A549 (cell line): ENCODE results near the gene EFTUD2. TPM values are rescaled to one million over a fixed set of nuclear protein-coding genes. Genes with fewer than 3 reads are reported as not detected.
A peak's percentile ranks its signal among the peaks of the same experiment; 100 is the strongest.

ENCODE experiments used
- ATAC-seq, 2 experiments: fragments of 200-7000 bp in 1 of 2; fragments of >200 bp in 1 of 2; cut with Nextera tagmentation in 1 of 2; cut with Tn5 transposase in 1 of 2; 3 replicates each; pipeline versions ENCODE4 v1.8.0 to v1.9.1; 2018 to 2020; ENCODE audit warnings: mild to moderate bottlenecking in 1 of 2, moderate library complexity in 1 of 2
- CTCF ChIA-PET: fragments of 300-600 bp; sonication (Branson Sonifier 250); formaldehyde crosslinking; extraction: SDS; loops from one replicate; lab custom pipeline; 2021; ENCODE audit warnings: antibody characterized with exemption, inconsistent platforms; lab: Yijun Ruan, JAX
- POLR2A ChIA-PET: fragments of 350-600 bp; formaldehyde crosslinking; extraction: SDS; loops from one replicate; lab custom pipeline; 2021; ENCODE audit warnings: antibody characterized with exemption, inconsistent platforms; lab: Yijun Ruan, JAX
- DNase-seq, 2 experiments: peaks; one replicate each; pipeline versions ENCODE4 v3.0.0 to v3.0.0-alpha.2; 2011 to 2016; ENCODE audit warnings: low read depth in 1 of 2, low spot score in 1 of 2
- FAIRE-seq: peaks from 2 replicates; lab custom pipeline; 2011; peaks lifted over from hg19 to GRCh38; lab: Jason Lieb, UNC
- H3K27ac ChIP-seq, 2 experiments: fragments of >200 bp; sonication (Bioruptor Twin); formaldehyde crosslinking; 3 replicates each; pipeline ENCODE4 v1.5.1; 2016 to 2017
- H3K4me1 ChIP-seq: fragments of >200 bp; sonication (Bioruptor Twin); formaldehyde crosslinking; 3 replicates; pipeline ENCODE4 v1.6.1; 2016
- H3K4me2 ChIP-seq: fragments of >200 bp; sonication (Bioruptor Twin); formaldehyde crosslinking; 3 replicates; pipeline ENCODE4 v1.6.1; 2016
- H3K4me3 ChIP-seq: fragments of >200 bp; sonication (Bioruptor Twin); formaldehyde crosslinking; 3 replicates; pipeline ENCODE4 v1.5.1; 2016
- H3K9me3 ChIP-seq: fragments of >200 bp; sonication (Bioruptor Twin); formaldehyde crosslinking; 3 replicates; pipeline ENCODE4 v1.6.1; 2016
- ATOH8 ChIP-seq: fragments of 250-450 bp; sonication (Bioruptor Pico); IDR thresholded peaks from 2 replicates; pipeline ENCODE4 v1.5.0; 2020; ENCODE audit warnings: low read depth, mild to moderate bottlenecking, moderate library complexity
- CBX2 ChIP-seq: fragments of 200-600 bp; sonication (generic); IDR thresholded peaks from 2 replicates; pipeline ENCODE4 v1.6.1; 2016; ENCODE audit warnings: low read depth, mild to moderate bottlenecking, borderline replicate concordance
- CBX8 ChIP-seq: fragments of 200-600 bp; sonication (generic); IDR thresholded peaks from 2 replicates; pipeline ENCODE4 v1.6.1; 2016
- CEBPB ChIP-seq, 2 experiments: fragments of >200 bp in 1 of 2; sonication (Bioruptor Twin) in 1 of 2; formaldehyde crosslinking in 1 of 2; IDR thresholded peaks; 2 replicates each; pipeline ENCODE4 v1.6.1; 2012 to 2016
- EHF ChIP-seq: fragments of 250-450 bp; sonication (Bioruptor Pico); IDR thresholded peaks from 2 replicates; pipeline ENCODE4 v1.5.0; 2020; ENCODE audit warnings: mild to moderate bottlenecking
- EHMT2 ChIP-seq: fragments of 200-600 bp; sonication (generic); IDR thresholded peaks from 2 replicates; pipeline ENCODE4 v1.6.1; 2016; ENCODE audit warnings: antibody characterized with exemption, low read depth, mild to moderate bottlenecking, moderate library complexity
- EP300 ChIP-seq, 2 experiments: fragments of >200 bp; sonication (Bioruptor Twin); formaldehyde crosslinking; IDR thresholded peaks; 2 replicates in 1 of 2; 3 replicates in 1 of 2; pipeline ENCODE4 v1.6.1; 2016 to 2017
- FOSL2 ChIP-seq, 2 experiments: fragments of 450-650 bp in 1 of 2; fragments of >200 bp in 1 of 2; sonication (Bioruptor Twin) in 1 of 2; formaldehyde crosslinking; IDR thresholded peaks; 2 replicates each; pipeline versions ENCODE4 v1.5.0 to v1.6.1; 2016 to 2020; ENCODE audit warnings: mild to moderate bottlenecking in 1 of 2, moderate library complexity in 1 of 2
- KDM5A ChIP-seq: fragments of 200-600 bp; sonication (generic); IDR thresholded peaks from 2 replicates; pipeline ENCODE4 v1.6.1; 2016; ENCODE audit warnings: antibody characterized with exemption, mild to moderate bottlenecking
- PBX3 ChIP-seq: IDR thresholded peaks from 2 replicates; pipeline ENCODE4 v1.6.1; 2012
- PHF8 ChIP-seq: fragments of 200-600 bp; sonication (generic); IDR thresholded peaks from 2 replicates; pipeline ENCODE4 v1.6.1; 2016; ENCODE audit warnings: low read depth, mild to moderate bottlenecking, antibody characterized with exemption, moderate library complexity, borderline replicate concordance
- POLR2AphosphoS2 ChIP-seq: conservative IDR thresholded peaks from 2 replicates; pipeline ENCODE4 v1.6.1; 2012; ENCODE audit warnings: low read length, improper control_type of control experiment, inconsistent platforms
- RAD21 ChIP-seq, 2 experiments: fragments of >200 bp in 1 of 2; sonication (Bioruptor Twin) in 1 of 2; formaldehyde crosslinking in 1 of 2; IDR thresholded peaks in 1 of 2; conservative IDR thresholded peaks in 1 of 2; 2 replicates in 1 of 2; 3 replicates in 1 of 2; pipeline ENCODE4 v1.6.1; 2012 to 2018; ENCODE audit warnings: inconsistent platforms in 1 of 2
- RCOR1 ChIP-seq: fragments of 150-350 bp; IDR thresholded peaks from 2 replicates; pipeline ENCODE4 v1.6.1; 2014; ENCODE audit warnings: antibody characterized with exemption, low read length, low read depth
- SMC3 ChIP-seq: fragments of >200 bp; sonication (Bioruptor Twin); formaldehyde crosslinking; IDR thresholded peaks from 3 replicates; pipeline ENCODE4 v1.6.1; 2018; ENCODE audit warnings: inconsistent platforms
- TFCP2L1 ChIP-seq: fragments of 250-450 bp; sonication (Bioruptor Pico); IDR thresholded peaks from 2 replicates; pipeline ENCODE4 v1.5.0; 2021; ENCODE audit warnings: mild to moderate bottlenecking
- USF2 ChIP-seq: fragments of 450-650 bp; IDR thresholded peaks from 2 replicates; pipeline ENCODE4 v1.6.1; 2014; ENCODE audit warnings: antibody characterized with exemption
- ZC3H11A ChIP-seq: fragments of 450-650 bp; IDR thresholded peaks from 2 replicates; pipeline ENCODE4 v1.6.1; 2014; ENCODE audit warnings: antibody characterized with exemption, mild to moderate bottlenecking
- ZNF302 ChIP-seq: fragments of 250-450 bp; sonication (Bioruptor Pico); IDR thresholded peaks from 2 replicates; pipeline ENCODE4 v1.9.0; 2021; ENCODE audit warnings: inconsistent platforms, mild to moderate bottlenecking, moderate library complexity
- ZSCAN20 ChIP-seq: fragments of 250-450 bp; sonication (Bioruptor Pico); IDR thresholded peaks from 2 replicates; pipeline ENCODE4 v1.8.0; 2022; ENCODE audit warnings: mild to moderate bottlenecking, moderate library complexity
- WGBS: methylation state at CpG from one replicate; pipeline ENCODE4 v1.1.6; 2017; ENCODE audit errors: missing lambda C conversion rate; 5-methylcytosine and 5-hydroxymethylcytosine counted together
- polyA plus RNA-seq, 4 experiments: library from polyadenylated mRNA; depleted of rRNA in 3 of 4; stranded (reverse); fragments of >200 nt; fragmentation: RNase III in 1 of 4; extraction: RNeasy Plus Mini Kit Qiagen cat#74134 plus additional on column Dnase treatment in 1 of 4; gene quantifications; 2 replicates in 3 of 4; 3 replicates in 1 of 4; pipeline ENCODE4 v1.2.3, GENCODE V29; 2011 to 2017

Gene EFTUD2
- polyA plus RNA-seq, 2 of the 4 experiments (the other 2 are of a cell fraction), result 224 to 353 TPM

- ATAC-seq (no peak), DNase-seq (no peak), FAIRE-seq (no peak)
- H3K4me2 ChIP-seq, result no peak overlapping the region
- TF ChIP-seq EHMT2, result no peak
- no peak for TF ChIP-seq ZNF302 (CRISPR knock-in tag)
- TF ChIP-seq ZC3H11A, result no peak
- no peak for TF ChIP-seq EHF (CRISPR knock-in tag)
- TF ChIP-seq ZSCAN20 (CRISPR knock-in tag), result no peak
- no peak for TF ChIP-seq CBX8
- TF ChIP-seq POLR2AphosphoS2, result no peak
- TF ChIP-seq ATOH8 (CRISPR knock-in tag), result no peak
- CTCF ChIA-PET, result interaction anchor here (0.9 to 45.1 kb wide), 9 partner anchors 15 to 218 kb away, joined by 3 to 1787 read pairs (median 61); partner anchors contain the start of genes EFTUD2 and HIGD1B
- 91% methylated on average over 4 of the region's 4 CpGs for WGBS
- POLR2A ChIA-PET, result interaction anchor here (0.7 kb wide), 1 partner anchor 18 kb away, joined by 3 read pairs; the partner anchor contains the start of gene EFTUD2
- no peaks in the 10 kb centered on the region for H3K9me3 ChIP-seq
- no peak overlapping the region for H3K4me3 ChIP-seq
- no peak overlapping the region for H3K27ac ChIP-seq
- H3K4me1 ChIP-seq, result no peaks in the 10 kb centered on the region
These were observed 18.1 kb downstream of the EFTUD2 start for GRCh38 chr17:44881145-44881544.

- FAIRE-seq (no peak), ATAC-seq (peak in 1 of 2 experiments; percentile 36; a peak in 1 of 6 replicates)
- CTCF ChIA-PET, result interaction anchor here (1.2 to 45.1 kb wide), 10 partner anchors 14 to 170 kb away, joined by 3 to 1787 read pairs (median 44); partner anchors contain the start of genes EFTUD2 and HIGD1B
These were observed 19.2 kb downstream of the EFTUD2 start for GRCh38 chr17:44880062-44880461.

GRCh38 chr17:44879376-44879775, 19.9 kb downstream of the EFTUD2 start:
- Histone ChIP-seq H3K4me3 (no peak overlapping the region), H3K9me3 (no peaks in the 10 kb centered on the region), H3K4me1 (no peaks in the 10 kb centered on the region), H3K4me2 (no peak overlapping the region), H3K27ac (no peak overlapping the region)
- FAIRE-seq (no peak), ATAC-seq (peak in 1 of 2 experiments; percentile 49; a peak in 1 of 6 replicates), DNase-seq (no peak)
- 94% methylated on average over 6 of the region's 6 CpGs for WGBS
- no peak for TF ChIP-seq EHF (CRISPR knock-in tag)
- no peak for TF ChIP-seq CEBPB (IDR thresholded peaks at IDR 0.05)
- CTCF ChIA-PET, result interaction anchor here (0.8 to 45.1 kb wide), 32 partner anchors 13 to 220 kb away, joined by 3 to 1787 read pairs (median 6); partner anchors contain the start of genes EFTUD2 and HIGD1B
- POLR2A ChIA-PET, result interaction anchor here (0.6 to 1.5 kb wide), 2 partner anchors 14 to 51 kb away, joined by 3 to 4 read pairs; no protein-coding TSS in a partner anchor

More at GRCh38 chr17:44880062-44880461, 19.2 kb downstream of the EFTUD2 start:
- no peak overlapping the region for H3K4me2 ChIP-seq
- H3K9me3 ChIP-seq, result no peaks in the 10 kb centered on the region
- 92% methylated on average over 2 of the region's 2 CpGs for WGBS
- H3K4me1 ChIP-seq, result no peaks in the 10 kb centered on the region
- TF ChIP-seq ATOH8 (CRISPR knock-in tag) (no peak), EHMT2 (no peak), CBX8 (no peak), RCOR1 (no peak), EP300 (IDR thresholded peaks at IDR 0.05) (no peak), FOSL2 (IDR thresholded peaks at IDR 0.05) (no peak), FOSL2 (CRISPR knock-in tag; IDR thresholded peaks at IDR 0.05) (no peak), RAD21 (conservative IDR thresholded peaks at IDR 0.05 in 1 of 2, IDR thresholded peaks at IDR 0.05 in 1 of 2) (no peak), PHF8 (no peak), SMC3 (no peak), TFCP2L1 (CRISPR knock-in tag) (no peak), PBX3 (no peak), KDM5A (no peak), USF2 (no peak), CBX2 (no peak)
- H3K27ac ChIP-seq, result no peak overlapping the region
- no peak overlapping the region for H3K4me3 ChIP-seq
- DNase-seq, result no peak
- POLR2A ChIA-PET, result no interaction called here
